ENCODE measurements around the gene MACROD2.

- TF ChIP-seq POLR2A (IDR thresholded peaks at IDR 0.05) (no peak), CTCF (IDR thresholded peaks at IDR 0.05) (no peak)
These were observed 1890.9 kb downstream of the MACROD2 start for GRCh38 chr20:15886250-15886649.
